ENCODE results near the gene TMC8.

The TMC8 gene

GRCh38 chr17:78124836-78125137 lies 5.8 kb upstream of the TMC8 start:
- TF ChIP-seq CTCF (IDR thresholded peaks at IDR 0.05; ENCODE audit: unreplicated experiment in 3 of 3): no peak
- H3K9me3 Mint-ChIP-seq: no peaks in the 10 kb centered on the region
- peaks cover 25% of the 10 kb centered on the region for H3K4me1 Mint-ChIP-seq
- no peak overlapping the region for H3K4me3 Mint-ChIP-seq
- H3K27ac Mint-ChIP-seq: no peak overlapping the region
- H3K27me3 Mint-ChIP-seq (ENCODE audit: low read depth): no peaks in the 10 kb centered on the region
- peaks cover 12% of the 10 kb centered on the region for H3K36me3 Mint-ChIP-seq (ENCODE audit: low read depth)

GRCh38 chr17:78125138-78125913 lies 5.2 kb upstream of the TMC8 start:
- no peak overlapping the region for H3K27ac Mint-ChIP-seq
- H3K27me3 Mint-ChIP-seq (ENCODE audit: low read depth): peaks cover 5% of the 10 kb centered on the region
- H3K9me3 Mint-ChIP-seq: no peaks in the 10 kb centered on the region
- H3K4me3 Mint-ChIP-seq: no peak overlapping the region
- TF ChIP-seq CTCF (IDR thresholded peaks at IDR 0.05; ENCODE audit: unreplicated experiment in 3 of 3): no peak
- peaks cover 27% of the 10 kb centered on the region for H3K4me1 Mint-ChIP-seq
- H3K36me3 Mint-ChIP-seq (ENCODE audit: low read depth): peaks cover 12% of the 10 kb centered on the region

GRCh38 chr17:78125976-78126894 lies 4.3 kb upstream of the TMC8 start:
- peak overlapping the region in 1 of 3 experiments; percentile 63 for H3K4me3 Mint-ChIP-seq

GRCh38 chr17:78126895-78127238 lies 3.7 kb upstream of the TMC8 start:
- TF ChIP-seq CTCF (IDR thresholded peaks at IDR 0.05; ENCODE audit: unreplicated experiment in 3 of 3): no peak
- H3K4me1 Mint-ChIP-seq: peaks cover 27% of the 10 kb centered on the region
- peak overlapping the region in 2 of 3 experiments; percentile 64 to 79 for H3K27ac Mint-ChIP-seq
- peaks cover 12% of the 10 kb centered on the region for H3K36me3 Mint-ChIP-seq (ENCODE audit: low read depth)
- peak overlapping the region; percentile 81 to 85 (median 83) for H3K4me3 Mint-ChIP-seq
- H3K27me3 Mint-ChIP-seq (ENCODE audit: low read depth): peaks cover 15% of the 10 kb centered on the region
- H3K9me3 Mint-ChIP-seq: no peaks in the 10 kb centered on the region

More at GRCh38 chr17:78125976-78126894, 4.3 kb upstream of the TMC8 start:
- Mint-ChIP-seq H3K4me1 (peaks cover 27% of the 10 kb centered on the region), H3K36me3 (ENCODE audit: low read depth) (peaks cover 12% of the 10 kb centered on the region), H3K9me3 (no peaks in the 10 kb centered on the region), H3K27ac (peak overlapping the region in 2 of 3 experiments; percentile 20 to 25), H3K27me3 (ENCODE audit: low read depth) (peaks cover 14% of the 10 kb centered on the region)
- TF ChIP-seq CTCF (IDR thresholded peaks at IDR 0.05; ENCODE audit: unreplicated experiment in 3 of 3): no peak

- Mint-ChIP-seq H3K9me3 (no peaks in the 10 kb centered on the region), H3K4me1 (peaks cover 27% of the 10 kb centered on the region), H3K36me3 (ENCODE audit: low read depth) (peaks cover 12% of the 10 kb centered on the region), H3K27me3 (ENCODE audit: low read depth) (peaks cover 15% of the 10 kb centered on the region), H3K4me3 (peak overlapping the region; percentile 81 to 85 (median 83)), H3K27ac (peak overlapping the region in 2 of 3 experiments; percentile 64 to 79)
- no peak for TF ChIP-seq CTCF (IDR thresholded peaks at IDR 0.05; ENCODE audit: unreplicated experiment in 3 of 3)
Observed at GRCh38 chr17:78127239-78127887, 3.2 kb upstream of the TMC8 start.
